Posterior cingulate gyrus (tissue), 11 donors: ENCODE data around the gene CHST6.
"Not testable (repeated sequence)": the region's sequence is repeated elsewhere in the genome, so short reads cannot be mapped to it uniquely, and the experiment has no call there.

ENCODE experiments used
- DNase-seq, 10 donors: peaks; one replicate each; pipeline versions ENCODE4 v3.0.0 to v3.0.0-alpha.2; 2020 to 2021; ENCODE audit warnings: mixed read lengths in 3 of 10
- intact Hi-C: fragments of 100-400 bp; cut with DNase I; formaldehyde crosslinking; loops from one replicate; pipeline ENCODE4 v1.15.1; 2023

CHST6 gene

DNA sequence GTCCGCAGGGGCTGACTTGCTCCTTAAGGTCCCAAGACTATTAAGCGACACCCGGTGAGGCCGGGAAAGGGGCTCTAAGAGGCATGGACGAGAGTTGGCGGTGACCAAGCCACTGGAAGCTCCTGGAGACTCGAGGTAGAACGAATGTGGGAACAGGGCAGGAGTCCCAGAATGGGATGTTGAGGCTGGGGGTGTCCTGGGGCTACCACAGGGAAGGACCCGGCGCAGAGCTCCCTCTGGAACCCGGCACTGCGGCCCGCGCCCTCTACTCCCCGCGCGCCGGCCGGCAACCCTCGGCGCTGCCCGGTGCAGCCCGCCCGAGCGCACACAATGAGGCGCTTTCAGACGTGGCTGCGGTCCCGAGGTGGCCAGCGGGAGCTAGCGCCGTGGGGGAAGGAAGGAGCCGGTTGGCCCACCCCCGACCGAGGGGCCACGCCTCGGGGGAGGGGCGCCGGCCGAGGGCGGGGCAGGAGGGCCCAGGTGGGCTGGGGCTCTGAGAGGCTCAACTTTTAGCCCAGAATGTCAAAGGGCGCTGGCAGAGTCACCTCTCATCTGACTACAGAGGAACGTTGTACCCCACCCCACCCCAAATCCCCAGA lies at the start of gene CHST6:
Gene CHST6 (minus strand): TSS at position 366 of the 599 bp plus-strand sequence. CDS start 15,613 bp downstream, outside the sequence.
- intact Hi-C loops = no loop called here
- peak; percentile 45 to 95 (median 64) for DNase-seq

DNA sequence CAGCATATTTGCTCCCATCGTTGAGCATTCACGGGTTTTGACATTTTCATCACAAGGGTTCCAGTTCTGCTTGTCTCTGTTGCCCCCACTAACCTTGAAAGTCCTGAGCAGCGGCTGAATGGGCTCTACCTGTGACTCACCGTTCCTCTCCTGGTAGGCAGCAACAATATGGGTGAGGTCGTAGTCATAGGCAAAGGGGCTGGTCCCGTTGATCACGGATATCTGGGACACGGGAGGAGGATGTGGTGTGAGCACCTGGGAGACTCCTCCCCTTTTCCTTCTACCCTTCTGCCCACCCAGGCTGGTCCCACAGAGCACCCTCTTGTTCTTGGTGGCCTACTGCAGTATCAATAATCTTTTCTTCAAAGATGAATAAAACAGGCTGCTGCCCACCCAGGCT lies 47.2 kb upstream of the CHST6 start:
- intact Hi-C loops, DNase-seq: not testable (repeated sequence)

DNA sequence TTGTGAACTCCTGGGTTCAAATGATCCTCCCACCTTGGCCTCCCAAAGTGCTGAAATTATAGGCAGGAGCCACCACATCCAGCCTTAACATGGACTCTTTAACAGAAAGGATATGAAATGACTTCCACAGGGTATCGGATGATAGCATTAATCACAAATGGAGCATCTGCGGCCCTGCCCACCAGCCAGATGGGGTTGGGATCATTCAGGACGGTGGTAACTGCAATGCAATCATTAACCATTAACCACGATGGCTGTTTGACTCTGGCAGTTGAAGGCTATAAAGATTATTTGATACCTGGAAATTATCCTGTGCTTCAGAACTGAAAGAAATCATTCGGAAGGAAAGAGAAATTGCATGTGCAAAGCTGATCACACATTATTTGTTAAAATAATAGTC lies 46.0 kb upstream of the CHST6 start:
- intact Hi-C loops = no loop called here
- no peak for DNase-seq

DNA sequence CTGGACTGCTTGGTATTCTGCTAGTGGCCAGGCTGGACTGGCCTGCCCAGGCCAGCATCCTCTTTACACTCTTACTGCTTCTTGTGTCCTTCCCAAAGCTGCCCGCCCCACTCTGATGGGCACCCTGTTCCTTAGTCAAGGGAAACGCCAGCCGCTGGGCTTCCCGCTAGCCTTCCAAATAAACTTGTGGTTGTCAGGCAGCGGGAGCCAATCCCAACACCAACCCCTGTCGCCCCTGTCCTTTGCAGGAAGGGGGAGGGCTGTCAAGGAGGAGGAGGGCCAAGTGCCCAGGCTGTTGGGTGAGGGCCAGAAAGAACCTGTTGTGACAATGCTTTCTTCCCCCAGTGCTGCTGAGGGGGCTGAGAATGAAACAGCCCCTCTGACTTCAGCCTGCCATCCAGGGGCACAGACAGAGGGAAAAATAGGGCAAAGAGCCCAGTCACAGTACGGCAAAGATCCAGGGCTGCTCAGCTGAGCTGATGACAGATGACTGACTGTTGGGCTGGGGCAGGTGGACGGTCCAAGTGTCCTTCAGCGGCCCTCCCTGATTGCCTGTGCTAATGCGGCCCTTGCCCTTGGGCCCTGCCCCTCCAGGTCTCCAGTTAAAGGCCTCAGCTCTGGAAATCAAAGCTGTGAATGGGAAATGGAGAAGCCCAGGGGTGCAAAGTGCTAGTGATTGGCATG lies 43.8 kb upstream of the CHST6 start:
- intact Hi-C loops = not testable (repeated sequence)
- DNase-seq = peak in 3 of 10 donors; percentile 10 to 53 (median 44)

DNA sequence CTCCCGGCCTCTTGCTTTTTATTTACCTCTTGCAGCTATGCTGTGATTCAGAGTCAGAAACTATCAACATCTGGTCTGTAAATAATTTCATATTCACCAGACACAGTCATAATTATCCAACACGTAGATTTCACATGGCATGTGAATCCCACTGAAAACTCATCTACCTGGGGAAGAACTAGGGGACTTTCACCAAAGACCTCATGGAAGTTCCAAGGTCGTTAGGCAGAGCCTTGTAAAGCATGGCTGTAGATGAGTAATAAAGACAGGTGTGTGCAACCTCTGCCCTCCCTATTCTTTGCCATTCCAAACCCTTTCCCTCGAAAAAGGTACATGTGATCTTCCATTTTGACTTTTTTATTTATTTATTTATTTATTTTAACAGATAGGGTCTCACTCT lies 42.5 kb upstream of the CHST6 start:
- intact Hi-C loops = no loop called here
- no peak for DNase-seq

DNA sequence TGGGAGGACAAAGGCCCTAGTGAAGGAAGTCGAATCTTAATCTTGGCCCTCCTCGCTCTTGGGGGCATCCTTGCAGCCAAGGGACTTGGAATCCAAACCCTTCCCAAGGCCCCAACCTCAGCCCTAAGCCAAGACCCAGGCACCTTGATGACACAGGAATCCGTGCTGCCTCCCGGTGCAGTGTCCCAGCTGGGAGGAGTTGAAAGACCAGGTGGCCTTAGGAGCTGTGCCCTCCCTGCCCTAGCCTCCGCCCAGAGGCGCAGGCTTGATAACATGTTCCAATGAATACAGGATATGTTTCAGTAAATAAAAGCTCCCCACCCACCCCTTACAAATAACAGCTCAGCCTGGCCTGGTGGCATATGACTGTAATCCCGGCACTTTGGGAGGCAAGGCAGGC lies 40.7 kb upstream of the CHST6 start, which contains the start of gene CHST5:
Gene CHST5 (minus strand): TSS at position 208 of the 400 bp plus-strand sequence. CDS start 5,724 bp downstream, outside the sequence.
- intact Hi-C loops = no loop called here
- no peak for DNase-seq

DNA sequence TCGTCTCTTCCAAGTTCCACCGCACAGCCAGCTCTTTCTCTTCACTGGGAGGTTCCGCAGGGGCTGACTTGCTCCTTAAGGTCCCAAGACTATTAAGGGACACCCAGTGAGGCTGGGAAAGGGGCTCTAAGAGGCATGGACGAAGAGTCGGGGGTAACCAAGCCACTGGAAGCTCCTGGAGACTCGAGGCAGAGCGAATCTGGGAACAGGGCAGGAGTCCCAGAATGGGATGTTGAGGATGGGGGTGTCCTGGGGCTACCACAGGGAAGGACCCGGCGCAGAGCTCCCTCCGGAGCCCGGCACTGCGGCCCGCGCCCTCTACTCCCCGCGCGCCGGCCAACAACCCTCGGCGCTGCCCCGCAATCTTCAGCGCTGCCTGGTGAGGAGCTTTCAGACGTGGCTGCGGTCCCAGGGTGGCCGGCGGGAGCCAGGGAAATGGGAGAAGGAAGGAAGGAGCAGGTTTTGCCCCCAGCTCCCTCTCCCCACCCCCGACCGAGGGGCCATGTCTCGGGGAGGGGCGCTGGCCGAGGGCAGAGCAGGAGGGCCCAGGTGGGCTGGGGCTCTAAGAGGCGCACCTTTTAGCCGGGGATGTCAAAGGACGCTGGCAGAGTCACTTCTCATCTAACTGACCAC lies 40.1 kb upstream of the CHST6 start:
- peak in 1 of 10 donors; percentile 64 for DNase-seq
- intact Hi-C loops = no loop called here

DNA sequence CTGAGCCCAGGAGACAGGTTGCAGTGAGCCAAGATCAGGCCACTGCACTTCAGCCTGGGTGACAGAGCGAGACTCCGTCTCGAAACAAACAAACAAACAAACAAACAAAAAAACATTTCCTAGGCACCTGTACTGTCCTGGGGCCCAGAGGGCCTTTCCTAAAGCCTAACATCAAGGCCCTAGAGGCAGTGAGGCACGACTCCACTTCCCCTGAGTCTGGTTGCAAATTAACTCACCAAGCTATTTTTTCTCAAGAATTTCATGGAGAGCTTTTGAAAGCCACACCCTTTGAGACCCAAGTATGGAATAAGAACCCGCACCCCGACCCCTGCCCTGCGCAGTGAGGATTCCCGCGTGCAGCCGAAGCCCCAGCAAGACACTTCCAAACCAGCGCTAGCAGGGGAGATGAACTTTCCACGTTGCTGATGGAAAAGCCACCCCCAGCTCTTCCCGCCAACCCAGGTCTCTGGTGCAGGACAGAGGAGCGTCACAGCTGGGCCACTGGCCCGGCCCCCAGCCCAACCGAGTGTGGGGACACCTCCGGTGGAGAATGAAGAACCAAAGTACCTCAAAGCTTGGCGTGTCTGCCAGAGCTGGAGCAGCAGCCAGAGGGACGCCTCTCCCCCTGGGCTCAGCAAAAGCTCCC lies 39.4 kb upstream of the CHST6 start:
- intact Hi-C loops = no loop called here
- DNase-seq = peak in 1 of 10 donors; percentile 41

DNA sequence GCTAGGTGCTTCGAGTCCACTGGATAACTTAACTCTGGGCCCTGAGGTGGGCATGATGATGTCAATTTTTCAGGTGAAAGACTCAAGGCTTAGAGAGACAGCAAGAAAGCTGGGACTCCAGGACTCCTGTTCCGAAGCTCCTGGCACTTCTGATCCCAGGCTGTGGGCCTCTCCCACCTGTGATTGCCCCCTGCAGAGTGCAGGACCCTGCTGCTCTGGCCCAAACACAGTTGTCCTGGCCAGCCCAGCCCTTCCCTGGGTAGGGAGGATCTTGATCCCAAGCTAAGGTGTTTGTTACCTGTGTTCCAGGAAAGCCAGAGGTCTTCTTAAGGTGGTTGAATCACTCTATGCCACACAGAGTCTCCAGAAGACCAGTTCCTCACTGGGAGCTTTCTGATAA lies 37.5 kb upstream of the CHST6 start:
- DNase-seq = no peak
- intact Hi-C loops = no loop called here

DNA sequence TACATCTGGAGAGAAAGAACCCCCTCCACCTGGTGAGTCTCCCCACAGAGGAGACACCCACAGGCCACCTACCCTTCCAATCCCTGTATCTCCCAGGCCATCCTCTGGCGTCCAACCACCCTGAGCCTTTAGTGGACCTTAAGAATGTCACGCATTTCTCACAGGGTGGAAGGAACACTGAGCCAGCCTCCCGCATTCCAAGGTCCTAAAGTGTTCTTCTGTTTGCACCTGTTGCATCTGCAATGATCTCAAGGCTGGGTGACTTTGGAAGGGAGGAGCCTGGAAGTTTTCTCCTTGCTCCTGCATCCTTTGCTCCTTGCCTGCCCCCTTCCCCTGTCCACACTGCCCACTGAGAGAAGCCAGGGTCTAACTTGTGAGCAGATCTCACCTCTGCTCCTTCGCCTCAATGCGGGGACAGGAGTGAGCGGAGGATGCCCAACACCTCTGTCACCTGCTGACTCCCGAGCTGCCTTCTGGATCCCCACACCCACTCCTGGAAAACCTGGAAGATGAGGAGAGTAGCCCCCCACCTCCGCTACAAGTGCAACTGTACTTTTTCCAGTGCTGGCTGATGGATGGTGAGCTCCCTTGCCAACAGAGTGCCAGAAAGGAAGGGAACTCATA lies 37.0 kb upstream of the CHST6 start:
- intact Hi-C loops = no loop called here
- DNase-seq = no peak

DNA sequence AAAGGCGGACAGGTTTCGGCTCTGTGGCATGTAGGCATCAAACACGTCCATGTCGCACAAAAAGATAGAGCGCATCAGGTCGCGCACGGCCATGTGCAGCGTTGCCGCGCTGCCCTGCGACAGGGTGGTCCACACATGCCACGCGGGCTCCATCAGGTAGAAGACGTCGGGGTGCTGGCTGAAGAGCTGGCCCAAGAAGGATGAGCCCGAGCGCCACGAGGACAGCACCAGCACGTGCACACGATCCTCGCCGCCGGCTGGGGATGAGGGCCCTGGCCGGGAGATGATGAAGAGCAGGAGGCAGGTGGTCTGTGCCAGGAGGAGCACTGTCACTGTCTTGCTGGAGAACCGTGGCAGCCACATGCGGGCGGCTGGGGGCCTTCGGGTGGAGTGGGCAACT lies 34.7 kb upstream of the CHST6 start:
- intact Hi-C loops = no loop called here
- no peak for DNase-seq

DNA sequence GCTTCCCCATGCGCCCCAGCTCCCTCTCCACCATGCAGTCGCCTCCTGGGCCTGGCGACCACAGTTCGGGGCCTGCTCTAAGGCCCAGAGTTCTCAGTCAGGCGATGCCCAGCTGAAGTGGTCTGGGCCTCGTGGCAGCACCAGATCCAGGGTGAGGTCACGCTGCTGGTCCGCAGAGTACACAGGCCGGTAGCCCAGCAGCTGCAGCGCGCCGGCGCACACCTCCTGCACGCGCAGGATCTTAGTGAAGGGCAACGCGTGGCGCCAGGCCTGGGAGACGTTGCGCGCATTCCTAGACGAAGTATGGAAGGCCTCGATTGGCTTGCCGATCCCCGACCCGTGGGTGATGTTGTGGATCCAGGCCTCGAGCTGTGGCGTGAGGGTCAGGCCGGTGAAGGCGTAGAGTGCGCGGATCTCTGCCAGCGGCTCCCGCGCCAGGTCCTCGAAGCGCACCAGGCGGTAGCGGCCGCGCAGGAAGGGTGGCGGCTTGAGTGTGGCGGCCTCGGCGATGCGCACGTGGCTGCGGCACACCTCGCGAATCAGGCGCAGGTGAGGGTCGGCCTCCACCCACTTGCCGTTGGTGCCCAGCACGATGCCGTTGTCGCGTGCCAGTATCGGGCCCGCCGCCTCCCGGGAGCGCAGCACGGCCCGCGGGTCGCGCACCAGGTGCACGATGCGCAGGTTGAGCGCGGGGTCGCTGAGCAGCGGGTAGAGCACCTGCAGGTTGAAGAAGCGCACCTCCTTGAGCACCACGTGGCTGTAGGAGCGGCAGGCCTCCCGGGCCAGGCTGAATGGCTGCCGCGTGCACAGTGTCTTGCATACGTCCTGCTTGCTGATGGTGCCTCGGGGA lies 34.0 kb upstream of the CHST6 start:
- peak in 1 of 10 donors; percentile 54 for DNase-seq
- intact Hi-C loops = no loop called here

DNA sequence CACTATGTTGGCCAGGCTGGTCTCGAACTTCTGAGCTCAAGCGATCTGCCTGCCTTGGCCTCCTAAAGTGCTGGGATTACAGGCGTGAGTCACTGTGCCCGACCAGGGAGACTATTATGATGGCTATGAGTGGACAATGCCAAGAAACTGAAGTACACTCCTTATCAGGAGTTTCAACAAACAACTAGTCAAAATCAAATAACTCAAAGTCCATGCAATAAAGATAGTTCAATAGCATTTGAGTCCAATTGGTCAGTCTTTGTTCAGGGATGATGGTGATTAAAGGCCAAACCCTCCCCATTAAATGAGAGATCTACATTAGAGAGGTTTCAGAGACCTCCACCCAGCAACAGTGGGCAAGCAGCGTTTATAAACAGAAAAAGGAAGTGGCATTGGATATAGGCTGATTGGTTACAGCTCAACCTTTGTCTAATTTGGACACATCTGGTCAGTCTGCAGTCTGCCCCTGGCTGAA lies 32.6 kb upstream of the CHST6 start:
- no peak for DNase-seq
- intact Hi-C loops = no loop called here

DNA sequence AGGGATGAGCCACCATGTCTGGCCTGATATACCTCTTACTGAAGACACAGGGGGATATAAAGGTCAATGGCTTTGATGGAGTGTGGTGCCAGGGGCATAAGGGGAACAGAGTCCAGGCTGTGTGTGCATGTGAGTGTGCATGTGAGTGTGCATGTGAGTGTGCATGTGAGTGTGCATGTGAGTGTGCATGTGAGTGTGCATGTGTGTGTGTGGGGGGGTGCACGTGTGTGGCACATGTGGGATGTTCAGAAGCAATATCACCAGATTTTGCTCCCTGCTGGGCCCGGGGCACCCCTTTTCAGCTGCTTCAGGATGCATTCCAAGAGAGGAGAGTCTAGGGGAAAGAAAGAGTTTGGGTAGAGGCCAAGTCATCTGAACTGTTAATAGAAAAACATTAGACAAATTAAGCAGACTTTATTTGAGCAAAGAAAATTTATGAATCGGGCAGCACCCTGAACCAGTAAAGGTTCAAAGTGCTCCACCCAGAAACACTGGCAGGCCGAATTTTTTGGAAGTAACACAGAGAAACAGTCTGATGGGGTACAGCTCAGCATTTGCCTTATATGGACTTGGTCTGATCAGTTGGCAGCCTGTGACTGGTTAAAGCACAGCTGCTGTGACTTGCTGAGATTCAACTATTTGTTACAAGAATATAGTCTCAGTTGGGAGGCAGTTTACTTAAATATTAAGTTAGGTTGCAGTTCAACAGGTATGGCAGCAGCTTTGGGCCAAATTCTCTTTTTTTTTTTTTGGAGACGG lies 31.0 kb upstream of the CHST6 start:
- intact Hi-C loops = no loop called here
- peak in 1 of 10 donors; percentile 10 for DNase-seq

DNA sequence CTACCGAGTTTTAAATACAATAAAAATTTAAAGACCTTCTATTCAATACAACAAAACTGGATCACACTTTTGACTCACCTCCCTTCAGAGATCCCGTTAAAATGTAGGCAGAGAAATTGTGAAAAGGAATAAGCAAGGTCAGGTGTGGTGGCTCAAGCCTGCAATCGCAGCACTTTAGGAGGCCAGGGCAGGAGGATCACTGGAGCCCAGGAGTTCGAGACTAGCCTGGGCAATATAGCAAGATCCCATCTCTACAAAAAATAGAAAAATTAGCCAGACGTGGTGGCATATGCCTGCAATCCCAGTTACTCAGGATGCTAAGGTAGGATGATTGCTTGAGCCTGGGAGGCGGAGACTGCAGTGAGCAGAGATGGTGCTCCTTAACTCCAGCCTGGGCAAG lies 23.9 kb upstream of the CHST6 start:
- no peak for DNase-seq
- intact Hi-C loops = no loop called here

DNA sequence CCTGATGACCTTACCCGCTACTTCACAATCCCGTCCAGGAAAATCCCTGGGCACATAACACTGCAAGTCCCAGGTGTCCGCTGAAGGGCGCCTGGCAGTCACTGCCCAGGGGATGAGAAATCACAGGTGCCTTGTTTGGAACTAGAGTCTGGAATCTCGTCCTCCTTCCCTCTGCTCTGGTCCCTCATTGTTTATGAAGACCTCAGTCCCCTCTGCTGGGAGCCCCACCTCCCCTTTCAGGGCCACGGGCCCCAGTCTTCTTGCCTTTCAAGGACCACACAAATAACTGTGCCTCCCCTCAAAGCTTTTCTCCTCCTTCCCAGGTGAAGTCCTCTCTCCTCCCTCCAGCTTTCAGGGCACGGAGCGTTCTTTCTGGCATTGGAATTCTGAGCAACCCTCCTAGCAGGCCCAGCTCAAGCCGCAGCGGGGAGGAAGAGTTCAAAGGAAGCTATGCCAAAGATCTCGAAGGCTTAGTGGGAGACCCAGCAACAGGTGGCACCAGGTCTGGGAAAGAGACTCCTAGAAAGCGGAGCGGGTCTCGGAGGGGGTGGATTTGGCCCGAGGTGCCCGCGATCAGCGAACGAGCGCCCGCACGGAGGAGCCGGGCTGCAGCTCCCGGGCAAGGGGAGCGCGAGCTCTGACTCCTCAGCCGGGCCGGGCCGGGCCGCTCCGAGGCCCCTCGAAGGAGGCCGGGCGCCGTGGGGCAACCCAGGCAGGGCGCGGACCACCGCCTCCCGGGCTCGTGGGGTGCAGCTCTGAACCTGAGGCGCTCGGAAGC lies 21.1 kb upstream of the CHST6 start:
- peak in 6 of 10 donors; percentile 11 to 87 (median 62) for DNase-seq

DNA sequence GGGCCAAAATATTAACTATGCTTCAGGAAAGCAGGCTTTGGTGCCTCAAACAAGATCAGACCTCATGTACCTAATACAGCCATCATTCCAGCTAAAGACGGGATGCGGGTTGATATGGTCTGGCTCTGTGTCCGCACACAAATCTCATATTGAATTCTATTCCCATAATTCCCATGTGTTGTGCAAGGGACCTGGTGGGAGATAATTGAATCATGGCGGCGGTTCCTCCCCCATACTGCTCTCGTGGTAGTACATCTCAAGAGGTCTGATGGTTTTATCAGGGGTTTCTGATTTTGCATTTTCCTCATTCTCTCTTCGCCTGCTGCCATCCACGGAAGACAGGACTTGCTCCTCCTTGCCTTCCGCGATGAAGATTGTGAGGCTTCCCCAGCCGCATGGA lies 19.1 kb upstream of the CHST6 start:
- no peak for DNase-seq
- intact Hi-C loops = no loop called here

More for the DNA sequence above, 21.1 kb upstream of the CHST6 start:
- intact Hi-C loops = not testable (repeated sequence)

DNA sequence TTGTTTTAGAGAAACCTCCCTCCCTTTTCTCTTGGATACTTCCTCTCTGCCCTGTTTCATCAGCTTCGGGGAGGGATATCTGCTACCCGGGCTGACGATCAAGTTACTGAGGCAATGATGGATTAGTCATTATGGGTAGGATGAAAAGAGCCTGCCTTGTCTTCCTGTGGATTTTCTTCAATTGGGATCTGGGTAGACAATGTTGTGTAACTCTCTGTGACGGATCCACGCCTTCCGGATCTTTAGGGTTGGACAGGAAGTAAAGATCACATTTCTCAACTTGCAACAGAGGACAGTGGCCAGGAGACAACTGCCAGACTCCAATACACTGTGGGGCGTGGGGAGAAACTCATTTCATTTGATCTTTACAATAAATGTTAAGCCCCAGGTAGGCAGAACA lies 11.3 kb upstream of the CHST6 start:
- intact Hi-C loops = no loop called here
- no peak for DNase-seq
